Adrenal gland (tissue), 12 donors: ENCODE results near the gene SMARCD3. TPM values are rescaled to one million over a fixed set of nuclear protein-coding genes. Genes with fewer than 3 reads are reported as not detected.

Source experiments
- DNase-seq, 7 donors: peaks; one replicate each; pipeline ENCODE4 v3.0.0-alpha.2; 2019 to 2020
- H3K27ac ChIP-seq, 5 donors: fragments of 200-600 bp; sonication (generic) in 4 of 5; 1 replicate in 3 of 5; 2 replicates in 2 of 5; pipeline versions ENCODE4 v1.5.1 to v1.8.0; 2016 to 2020; ENCODE audit warnings: mild to moderate bottlenecking in 1 of 5
- H3K27me3 ChIP-seq: fragments of 200-600 bp; 2 replicates; pipeline ENCODE4 v1.8.0; 2021
- H3K36me3 ChIP-seq, 2 donors: fragments of 200-600 bp; replicated peaks in 1 of 2; 1 replicate in 1 of 2; 2 replicates in 1 of 2; pipeline versions ENCODE4 v1.5.1 to v1.8.0; 2018 to 2022
- H3K4me1 ChIP-seq, 2 donors: fragments of 200-600 bp; replicated peaks in 1 of 2; 1 replicate in 1 of 2; 2 replicates in 1 of 2; pipeline versions ENCODE4 v1.5.1 to v1.8.0; 2018 to 2021
- H3K4me3 ChIP-seq, 4 donors: fragments of 200-600 bp; sonication (generic) in 3 of 4; one replicate each; pipeline ENCODE4 v1.5.1; 2016 to 2018
- H3K9me3 ChIP-seq, 3 donors: fragments of 200-600 bp; sonication (generic) in 1 of 3; replicated peaks in 1 of 3; 1 replicate in 2 of 3; 2 replicates in 1 of 3; pipeline versions ENCODE4 v1.5.1 to v1.8.0; 2016 to 2021
- CTCF ChIP-seq, 6 experiments: fragments of 450-650 bp in 4 of 6; fragments of 200-600 bp in 2 of 6; sonication (generic) in 1 of 6; IDR thresholded peaks; 1 replicate in 5 of 6; 2 replicates in 1 of 6; pipeline versions ENCODE4 v1.5.1 to v1.8.0; 2016 to 2021; ENCODE audit warnings: antibody characterized with exemption in 6 of 6, mild to moderate bottlenecking in 2 of 6, moderate library complexity in 1 of 6
- POLR2A ChIP-seq, 2 donors: fragments of 450-650 bp; IDR thresholded peaks; one replicate each; pipeline ENCODE4 v1.6.1; 2017; ENCODE audit warnings: antibody characterized with exemption in 2 of 2, mild to moderate bottlenecking in 2 of 2, moderate library complexity in 1 of 2
- WGBS, 4 donors: extraction: QIAGEN DNeasy Blood & Tissue Kit in 2 of 4; methylation state at CpG; one replicate each; pipeline versions ENCODE4 v1.1.5 to v1.1.7; 2013 to 2017; 5-methylcytosine and 5-hydroxymethylcytosine counted together
- intact Hi-C, 2 donors: fragments of 100-400 bp; cut with DNase I; formaldehyde crosslinking; loops; one replicate each; pipeline versions ENCODE4 v1.14.1 to v1.15.0; 2022 to 2023
- polyA plus RNA-seq, 3 donors: library from polyadenylated mRNA; stranded (reverse); fragments of 200-250 nt in 2 of 3; fragments of 350-450 nt in 1 of 3; fragmentation: Illumina TruSeq in 1 of 3; extraction: RNeasy Lipid Tissue Mini Kit (QIAGEN cat#74804) in 1 of 3; gene quantifications; one replicate each; pipeline ENCODE4 v1.2.3, GENCODE V29; 2013 to 2014
- total RNA-seq, 9 donors: library from RNA; depleted of rRNA in 4 of 9; stranded (reverse); fragments of >200 nt in 4 of 9; fragments of 120-200 nt in 1 of 9; fragmentation: NEBNext Ultra II Directional in 1 of 9; extraction: Animal tissue kit (Norgen Biotek cat#: 25700) in 1 of 9; gene quantifications; one replicate each; pipeline versions ENCODE4 v1.1.0 to v1.2.4, GENCODE V29; 2013 to 2023
- donor health status: healthy with polysubstance abuse.
- donor health status: Bipolar disorder and iron deficiency.
- donor health status: DM: yes; HTN: yes; CAD: no.
- donor health status: DM: no; HTN: no; CAD: no.
- donor health status: DM: no; HTN: no; CAD: no.
- donor health status: DM: yes; HTN: yes; CAD: no.

Gene SMARCD3
- total and polyA plus RNA-seq, 12 donors, result 46.4 to 194 (median 109) TPM

- H3K9me3 ChIP-seq, result no peaks in the 10 kb centered on the region
- H3K4me1 ChIP-seq, result no peaks in the 10 kb centered on the region
- DNase-seq, result no peak
- H3K27ac ChIP-seq, result no peak overlapping the region
- no peaks in the 10 kb centered on the region for H3K27me3 ChIP-seq
- intact Hi-C loops, result no loop called here
- whole genome bisulfite sequencing, 4 donors, result 85 to 98% (median 90%) methylated on average over 2 of the region's 2 CpGs
- TF ChIP-seq POLR2A (IDR thresholded peaks at IDR 0.05) (no peak), CTCF (IDR thresholded peaks at IDR 0.05) (no peak)
- H3K4me3 ChIP-seq, result no peak overlapping the region
- no peaks in the 10 kb centered on the region for H3K36me3 ChIP-seq
Measured at GRCh38 chr7:151283302-151283701, 34.8 kb upstream of the SMARCD3 start.

DNA sequence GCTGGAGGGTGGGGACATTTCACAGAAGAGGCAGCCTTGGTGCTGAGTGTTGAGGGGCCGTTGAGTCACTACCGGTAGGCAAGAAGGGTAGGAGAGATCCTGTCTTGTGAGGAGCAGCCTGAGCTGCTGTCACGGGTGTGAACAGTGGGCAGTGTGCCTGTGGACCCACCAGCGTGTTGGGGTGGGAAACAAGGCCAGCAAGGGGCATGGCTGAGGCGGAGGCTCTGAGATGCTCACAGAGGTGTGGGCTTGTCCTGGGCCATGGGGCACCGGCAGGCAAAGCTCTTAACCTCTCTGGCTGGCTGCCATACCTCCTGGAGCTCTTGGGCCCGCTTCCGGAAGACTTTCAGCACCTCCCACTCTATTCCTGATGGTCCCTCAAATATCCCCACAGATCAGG, 33.6 kb upstream of the SMARCD3 start:
- intact Hi-C loops, result no loop called here
- H3K27me3 ChIP-seq, result no peaks in the 10 kb centered on the region

DNA sequence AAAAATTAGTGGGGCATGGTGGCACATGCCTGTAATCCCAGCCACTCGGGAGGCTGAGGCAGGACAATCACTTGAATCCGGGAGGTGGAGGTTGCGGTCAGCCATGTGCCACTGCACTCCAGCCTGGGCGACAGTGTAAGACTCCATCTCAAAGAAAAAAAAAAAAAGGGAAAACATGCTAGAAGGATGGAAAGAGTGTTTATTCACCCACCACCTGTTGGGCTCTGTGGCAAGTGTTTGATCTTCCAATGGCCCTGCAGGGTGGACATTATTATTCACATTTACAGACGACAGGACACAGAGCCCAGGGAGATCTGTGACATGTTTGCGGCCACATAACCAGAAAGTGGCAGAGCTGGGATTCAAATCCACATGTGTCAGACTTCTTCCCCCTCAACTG, 33.2 kb upstream of the SMARCD3 start:
- no peak overlapping the region for H3K4me3 ChIP-seq
- H3K9me3 ChIP-seq, result no peaks in the 10 kb centered on the region
- TF ChIP-seq CTCF (IDR thresholded peaks at IDR 0.05), result no peak
- no peak for TF ChIP-seq POLR2A (IDR thresholded peaks at IDR 0.05)
- no peaks in the 10 kb centered on the region for H3K27me3 ChIP-seq
- H3K4me1 ChIP-seq, result peaks cover 0 to 6% of the 10 kb centered on the region in 2 donors
- intact Hi-C loops, result no loop called here
- H3K27ac ChIP-seq, result no peak overlapping the region
- WGBS, 4 donors, result 76 to 84% (median 79%) methylated on average over 6 of the region's 6 CpGs
- no peaks in the 10 kb centered on the region for H3K36me3 ChIP-seq
- DNase-seq, result no peak

More for the DNA sequence above, 33.6 kb upstream of the SMARCD3 start:
- no peak overlapping the region for H3K27ac ChIP-seq
- no peak overlapping the region for H3K4me3 ChIP-seq
- no peaks in the 10 kb centered on the region for H3K36me3 ChIP-seq
- WGBS, 4 donors, result 78 to 92% (median 82%) methylated on average over 7 to 8 of the region's 8 CpGs
- H3K9me3 ChIP-seq, result no peaks in the 10 kb centered on the region
- peaks cover 0 to 6% of the 10 kb centered on the region in 2 donors for H3K4me1 ChIP-seq
- no peak for DNase-seq
- TF ChIP-seq POLR2A (IDR thresholded peaks at IDR 0.05), result no peak

- TF ChIP-seq CTCF (IDR thresholded peaks at IDR 0.05) (no peak), POLR2A (IDR thresholded peaks at IDR 0.05) (no peak)
- no peak overlapping the region for H3K4me3 ChIP-seq
- WGBS, 4 donors, result 85 to 91% (median 85%) methylated on average over 9 of the region's 9 CpGs
- H3K36me3 ChIP-seq, result no peaks in the 10 kb centered on the region
- H3K4me1 ChIP-seq, result peaks cover 0 to 6% of the 10 kb centered on the region in 2 donors
- no peaks in the 10 kb centered on the region for H3K9me3 ChIP-seq
- no peaks in the 10 kb centered on the region for H3K27me3 ChIP-seq
- H3K27ac ChIP-seq, result no peak overlapping the region
- DNase-seq, result no peak
- intact Hi-C loops, result no loop called here
Measured at GRCh38 chr7:151280388-151281019, 32.0 kb upstream of the SMARCD3 start.

GRCh38 chr7:151279868-151280267, 31.4 kb upstream of the SMARCD3 start:
- Histone ChIP-seq H3K4me1 (peaks cover 0 to 6% of the 10 kb centered on the region in 2 donors), H3K27me3 (no peaks in the 10 kb centered on the region), H3K4me3 (no peak overlapping the region), H3K9me3 (no peaks in the 10 kb centered on the region), H3K36me3 (no peaks in the 10 kb centered on the region), H3K27ac (no peak overlapping the region)
- intact Hi-C loops, result no loop called here
- WGBS, 4 donors, result 68 to 93% (median 82%) methylated on average over 4 to 5 of the region's 5 CpGs
- no peak for DNase-seq
- TF ChIP-seq CTCF (IDR thresholded peaks at IDR 0.05) (no peak), POLR2A (IDR thresholded peaks at IDR 0.05) (no peak)
